OCI-M2 (cell line): ENCODE data around the gene C19orf12.
"Not testable (repeated sequence)": the region's sequence is repeated elsewhere in the genome, so short reads cannot be mapped to it uniquely, and the experiment has no call there.

ENCODE experiments used
- DNase-seq: peaks from one replicate; lab custom pipeline; 2025; ENCODE audit not compliant: unreplicated experiment; lab: John Stamatoyannopoulos, UW

C19orf12 gene

DNA sequence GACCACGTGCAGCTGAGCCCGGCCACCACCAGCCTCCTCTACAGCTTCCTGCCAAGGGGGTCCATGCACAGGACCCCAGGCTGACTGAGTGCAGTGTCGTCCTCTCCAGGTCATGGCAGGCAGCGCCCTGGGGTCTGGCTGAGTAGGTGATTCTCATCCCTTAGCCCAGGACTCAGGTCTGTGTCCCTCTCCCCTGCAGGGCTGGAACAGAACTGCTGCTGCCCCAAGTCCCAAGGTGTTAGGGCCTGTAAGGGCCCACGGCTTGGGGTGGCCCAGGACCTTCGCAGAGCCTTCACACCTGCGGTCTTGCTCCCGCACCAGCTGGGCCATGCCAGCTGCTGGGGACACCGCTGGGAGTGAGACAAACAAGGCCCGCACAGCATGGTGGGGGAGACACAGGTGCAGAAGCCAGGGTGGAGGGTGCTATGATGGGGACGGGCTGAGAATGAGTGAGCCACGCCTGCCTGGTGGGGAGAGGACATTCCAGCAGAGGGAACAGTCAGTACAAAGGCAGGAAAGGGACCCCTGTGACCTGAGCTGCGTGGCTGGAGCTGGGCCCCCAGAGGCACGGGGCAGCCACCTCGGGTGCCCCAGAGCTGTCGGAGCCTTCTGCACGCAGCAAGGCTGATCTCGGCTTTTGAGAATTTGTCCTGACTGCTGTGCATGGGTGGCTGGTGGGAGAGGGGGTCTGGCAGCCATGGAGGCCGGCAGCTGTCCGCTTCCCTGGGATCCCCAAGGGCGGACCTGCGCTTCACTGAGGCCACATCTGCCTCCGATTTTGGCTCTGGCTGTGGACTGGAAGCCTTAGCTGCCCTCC, 37.9 kb downstream of the C19orf12 start:
- DNase-seq, result no peak

DNA sequence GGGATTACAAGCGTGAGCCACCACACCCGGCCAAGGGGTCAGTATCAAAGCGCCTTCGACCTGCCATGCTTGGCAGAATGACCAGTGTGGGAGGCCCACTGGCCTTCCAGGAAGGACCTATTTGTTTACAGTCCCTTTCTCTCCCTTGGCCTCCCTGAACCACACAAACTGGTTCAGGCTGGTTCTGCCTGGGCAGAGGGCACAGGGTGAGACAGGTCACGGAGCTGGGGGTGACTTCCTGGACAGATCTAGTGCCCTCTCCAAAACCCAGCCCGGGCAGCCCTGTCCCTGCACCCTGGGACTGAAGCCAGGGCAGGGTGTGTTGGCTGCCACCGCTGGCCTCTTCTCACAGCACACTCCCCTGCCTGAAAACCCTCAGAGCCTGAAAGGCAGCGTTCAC, 38.5 kb downstream of the C19orf12 start:
- no peak for DNase-seq

DNA sequence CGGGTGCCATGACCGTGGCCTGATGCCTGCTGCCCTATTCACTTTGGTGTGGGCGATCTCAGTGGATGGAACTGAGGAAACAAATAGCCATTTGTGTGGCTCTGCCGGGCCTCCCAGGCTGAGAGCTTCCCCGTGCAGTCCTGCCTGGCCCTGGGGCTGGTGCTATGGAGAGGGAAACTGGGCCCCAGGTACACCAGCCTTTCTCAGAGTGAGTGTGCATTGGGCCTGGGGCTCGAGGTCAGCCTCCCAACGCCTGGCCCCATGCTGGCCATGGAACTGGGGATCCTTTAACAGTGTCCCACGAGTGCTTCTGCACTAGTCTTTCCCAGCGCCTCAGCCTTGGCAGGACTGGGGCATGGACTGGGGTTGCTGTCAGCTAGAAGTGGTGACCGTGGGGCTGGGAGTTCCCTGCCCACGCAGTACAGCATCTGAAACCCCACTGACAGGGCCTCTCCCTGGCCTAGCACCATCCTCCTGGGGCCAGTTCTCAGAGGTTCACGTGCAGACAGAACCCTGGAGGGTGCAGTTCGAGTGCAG, 39.3 kb downstream of the C19orf12 start:
- no peak for DNase-seq

DNA sequence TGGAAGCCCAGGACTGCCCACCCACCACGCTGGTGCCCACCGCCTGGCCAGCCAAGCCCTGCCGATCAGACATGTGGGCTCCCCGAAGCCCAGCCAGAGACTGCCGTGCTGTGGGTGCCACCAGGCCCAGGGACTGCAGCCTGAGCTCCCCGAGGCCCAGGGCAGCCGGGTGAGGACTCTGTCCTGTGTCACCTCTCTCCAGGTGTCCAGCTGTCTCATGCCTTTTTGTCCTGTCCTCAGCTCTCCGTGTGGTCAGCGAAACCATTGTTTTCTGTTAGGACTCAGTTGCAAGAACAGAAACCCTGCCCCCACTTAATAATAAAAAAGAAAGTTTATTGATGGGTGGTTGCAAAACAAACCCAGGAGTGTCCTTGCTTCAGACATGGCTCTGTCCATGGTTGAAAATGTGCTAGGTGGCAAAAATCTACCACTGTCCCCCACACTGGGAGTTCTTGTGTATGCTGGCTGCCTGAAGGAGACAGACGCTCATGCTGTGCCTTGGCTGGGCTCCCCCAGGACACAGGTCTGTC, 39.9 kb downstream of the C19orf12 start:
- no peak for DNase-seq

DNA sequence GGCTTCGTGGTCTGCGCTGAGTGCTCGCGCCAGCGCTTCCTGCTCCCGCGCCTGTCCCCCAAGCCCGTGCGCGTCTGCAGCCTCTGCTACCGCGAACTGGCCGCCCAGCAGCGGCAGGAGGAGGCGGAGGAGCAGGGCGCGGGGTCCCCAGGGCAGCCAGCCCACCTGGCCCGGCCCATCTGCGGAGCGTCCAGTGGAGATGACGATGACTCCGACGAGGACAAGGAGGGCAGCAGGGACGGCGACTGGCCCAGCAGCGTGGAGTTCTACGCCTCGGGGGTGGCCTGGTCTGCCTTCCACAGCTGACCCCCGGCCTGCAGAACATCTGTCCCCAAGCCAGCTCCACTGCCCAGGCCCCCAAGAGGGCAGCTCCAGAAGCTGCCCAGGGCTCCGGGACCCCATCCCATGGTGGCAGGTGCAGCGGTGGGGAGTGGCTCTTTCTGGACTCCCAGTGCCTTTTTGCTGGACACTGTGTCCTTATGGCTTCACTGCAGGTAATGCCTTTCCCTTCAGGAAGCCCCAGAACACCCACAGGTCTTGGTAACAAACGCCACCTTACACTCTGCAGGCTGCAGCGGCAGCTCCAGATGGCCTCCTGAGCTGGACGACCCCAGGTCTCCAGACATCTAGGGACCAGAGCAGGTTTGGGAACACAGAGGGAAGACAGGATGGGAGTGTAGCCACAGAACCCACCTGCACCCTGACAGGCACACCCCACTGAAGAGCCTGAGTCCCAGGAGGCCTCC, 40.5 kb downstream of the C19orf12 start:
- DNase-seq, result no peak

DNA sequence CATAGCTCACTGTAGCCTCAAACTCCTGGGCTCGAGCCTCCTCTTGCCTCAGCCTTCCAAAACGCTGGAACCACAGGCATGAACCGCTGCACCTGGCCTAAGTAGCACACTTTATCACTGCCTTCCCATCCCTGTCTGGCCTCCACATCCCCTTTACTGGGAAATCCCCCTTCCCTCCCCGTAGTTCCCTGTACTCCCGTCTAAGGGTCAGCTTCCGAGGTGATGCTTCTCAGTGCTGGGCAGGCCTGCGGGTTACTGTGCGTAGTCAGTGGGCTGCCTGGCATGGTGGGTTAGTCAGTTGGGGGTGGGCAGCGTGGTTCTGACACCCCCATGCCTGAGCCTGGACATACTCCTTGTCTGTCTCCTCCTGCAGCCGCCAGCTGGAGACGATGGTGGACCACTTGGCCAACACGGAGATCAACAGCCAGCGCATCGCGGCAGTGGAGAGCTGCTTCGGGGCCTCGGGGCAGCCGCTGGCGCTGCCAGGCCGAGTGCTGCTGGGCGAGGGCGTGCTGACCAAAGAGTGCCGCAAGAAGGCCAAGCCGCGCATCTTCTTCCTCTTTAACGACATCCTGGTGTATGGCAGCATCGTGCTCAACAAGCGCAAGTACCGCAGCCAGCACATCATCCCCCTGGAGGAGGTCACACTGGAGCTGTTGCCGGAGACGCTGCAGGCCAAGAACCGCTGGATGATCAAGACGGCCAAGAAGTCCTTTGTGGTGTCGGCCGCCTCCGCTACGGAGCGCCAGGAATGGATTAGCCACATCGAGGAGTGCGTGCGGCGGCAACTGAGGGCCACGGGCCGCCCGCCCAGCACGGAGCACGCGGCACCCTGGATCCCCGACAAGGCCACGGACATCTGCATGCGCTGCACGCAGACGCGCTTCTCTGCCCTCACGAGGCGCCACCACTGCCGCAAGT, 41.4 kb downstream of the C19orf12 start:
- DNase-seq, result no peak

DNA sequence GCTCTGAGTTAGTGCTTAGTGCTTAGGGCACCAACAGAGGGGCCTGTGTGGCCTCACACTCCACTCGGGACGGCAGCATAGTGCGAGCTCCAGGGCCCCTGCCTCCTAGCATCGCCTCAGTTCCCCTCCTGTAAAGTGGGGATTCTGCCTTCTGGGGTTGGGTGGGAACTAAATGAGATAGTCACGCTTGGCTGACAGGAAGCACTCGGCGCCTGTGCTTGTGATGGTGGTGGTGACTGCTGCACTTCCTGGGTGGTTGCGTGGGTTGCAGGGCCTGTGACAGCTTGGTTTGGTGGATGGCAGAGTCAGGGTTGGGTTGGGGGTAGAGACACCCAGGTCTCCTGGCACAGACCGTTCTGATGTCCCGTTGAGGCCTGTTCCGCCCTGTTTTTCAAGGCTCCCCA, 42.1 kb downstream of the C19orf12 start:
- no peak for DNase-seq

DNA sequence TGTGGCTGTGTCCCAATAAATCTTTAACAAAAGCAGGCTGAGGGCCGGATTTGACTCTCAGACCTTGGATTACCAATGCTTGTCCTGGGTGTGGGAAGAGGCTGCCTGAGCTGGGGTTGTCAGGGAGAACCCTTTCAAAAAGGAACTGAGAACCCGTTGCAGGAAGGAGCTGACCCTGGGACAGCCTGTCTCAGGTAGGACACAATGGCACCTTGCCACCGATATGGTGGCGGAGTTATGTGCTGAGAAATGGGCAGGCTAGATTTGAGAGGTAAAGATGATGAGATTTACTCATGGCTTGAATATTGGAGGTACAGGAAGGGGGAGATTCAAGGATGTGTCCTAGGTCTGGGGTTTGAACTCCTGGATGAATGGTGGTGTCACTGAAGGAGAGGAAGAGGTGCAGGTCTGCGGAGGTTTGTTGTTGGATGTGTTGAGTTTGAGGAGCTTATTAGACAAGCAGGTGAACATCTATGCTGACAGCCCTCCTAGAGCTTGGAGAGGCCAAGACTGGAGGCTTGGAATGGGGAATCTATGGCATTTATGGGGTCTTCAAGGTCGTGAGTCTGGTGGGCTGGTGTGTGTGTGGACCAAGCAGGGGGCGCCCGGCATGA, 42.6 kb downstream of the C19orf12 start:
- no peak for DNase-seq

DNA sequence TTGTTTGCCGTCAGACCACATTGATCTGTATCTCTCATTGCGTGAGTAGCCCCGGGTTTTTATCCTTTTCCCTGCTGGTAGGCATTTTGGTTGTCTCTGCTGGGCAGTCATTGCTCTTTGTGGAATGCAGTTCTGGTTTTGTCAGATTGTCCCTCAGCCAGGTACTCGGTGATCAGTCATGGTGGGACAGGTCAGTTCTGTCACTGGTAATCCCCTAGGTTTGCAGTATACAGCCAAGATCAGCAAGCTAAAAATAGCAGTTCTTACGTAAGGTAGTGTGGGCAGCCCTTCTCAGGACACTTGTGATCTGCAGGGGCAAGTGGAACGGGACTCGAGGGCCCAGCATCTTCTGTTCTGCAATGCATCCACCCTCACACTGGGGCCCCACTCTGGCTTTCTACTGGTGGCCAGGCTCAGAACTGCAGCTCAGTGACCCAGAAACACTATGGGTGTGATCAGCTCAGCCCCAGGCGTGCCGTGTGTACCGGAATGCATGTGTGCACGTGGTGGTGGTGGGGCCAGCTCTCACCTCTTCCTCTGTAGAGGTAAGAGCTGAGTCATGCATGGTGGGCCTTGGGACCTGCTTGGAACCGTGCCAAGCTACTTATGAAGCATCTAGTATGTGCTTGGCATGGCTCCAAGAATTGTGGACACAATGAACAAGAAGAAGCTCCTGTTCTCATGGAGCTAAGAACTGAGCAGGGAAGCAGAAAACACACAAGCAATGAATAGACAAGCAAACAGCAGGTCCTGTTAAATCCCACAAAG, 43.5 kb downstream of the C19orf12 start:
- no peak for DNase-seq

DNA sequence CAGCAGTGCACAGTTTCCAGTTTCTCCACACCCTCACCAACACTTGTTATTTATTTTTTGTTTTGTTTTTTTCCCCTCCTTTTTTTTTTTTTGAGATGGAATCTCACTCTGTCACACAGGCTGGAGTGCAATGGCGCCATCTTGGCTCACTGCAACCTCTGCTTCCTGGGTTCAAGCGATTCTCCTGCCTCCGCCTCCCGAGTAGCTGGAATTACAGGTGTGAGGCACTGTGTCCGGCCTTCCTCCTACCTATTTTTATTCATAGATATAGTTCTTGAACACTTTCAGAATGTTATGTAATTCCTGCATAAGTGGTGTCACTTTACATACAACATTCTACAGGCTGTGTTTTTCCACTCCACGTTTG, 44.1 kb downstream of the C19orf12 start:
- DNase-seq, result not testable (repeated sequence)

DNA sequence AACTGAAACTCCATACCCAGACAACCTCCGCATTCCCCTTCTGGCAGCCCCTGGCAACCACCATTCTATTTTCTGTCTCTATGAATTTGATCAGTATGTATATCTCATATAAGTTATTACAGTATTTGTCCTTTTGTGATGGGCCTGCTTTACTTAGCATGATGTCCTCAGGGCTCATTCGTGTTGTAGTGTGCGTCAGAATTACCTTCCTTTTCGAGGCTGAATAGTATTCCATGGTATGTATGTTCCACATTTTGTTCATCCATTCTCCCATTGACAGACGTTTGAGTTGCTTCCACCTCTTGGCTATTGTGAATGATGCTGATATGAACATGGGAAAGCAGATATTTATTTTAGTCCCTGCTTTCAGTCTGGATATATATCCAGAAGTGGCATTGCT, 44.8 kb downstream of the C19orf12 start:
- no peak for DNase-seq

DNA sequence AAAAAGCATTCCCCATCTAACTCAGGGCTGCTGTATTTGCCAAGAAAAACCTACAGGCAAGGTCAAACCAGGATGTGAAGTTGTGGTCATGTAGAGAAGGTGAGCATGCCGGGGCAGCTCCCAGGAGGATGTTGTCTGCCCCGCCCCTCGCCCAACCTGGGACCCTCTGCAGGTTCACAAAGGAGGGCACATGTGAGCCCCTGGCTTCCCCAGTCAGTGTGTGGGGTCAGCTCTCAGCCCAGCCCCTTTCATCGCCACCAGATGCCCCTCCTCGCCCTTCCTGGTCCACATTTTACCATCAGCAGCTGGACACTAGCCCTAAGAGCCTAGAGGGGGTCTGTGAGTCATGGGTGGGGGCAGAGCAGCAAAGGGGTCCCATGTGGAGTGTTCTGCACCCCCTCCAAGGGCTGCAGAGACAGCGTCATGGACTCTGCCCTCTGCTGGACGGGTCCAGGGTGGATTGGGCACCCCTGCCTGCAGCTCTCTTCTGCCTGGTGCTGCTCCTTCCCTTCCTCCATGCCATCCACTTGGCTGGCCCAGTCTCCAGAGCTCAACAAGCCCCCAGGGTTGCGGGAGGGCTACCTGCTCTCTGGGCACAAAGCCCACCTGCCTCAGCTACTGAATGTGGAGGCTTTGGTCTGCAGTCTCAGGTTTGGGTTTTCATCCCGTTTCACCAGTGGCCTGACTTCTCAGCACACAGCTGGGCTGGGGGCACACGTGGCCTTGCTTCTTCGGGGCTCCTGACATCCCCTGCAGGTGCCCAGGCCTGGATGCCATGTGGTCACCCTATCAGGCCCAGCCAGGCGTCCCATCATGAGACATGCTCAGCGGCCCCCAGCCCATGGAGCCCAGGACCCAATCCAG, 46.1 kb downstream of the C19orf12 start:
- DNase-seq, result no peak

DNA sequence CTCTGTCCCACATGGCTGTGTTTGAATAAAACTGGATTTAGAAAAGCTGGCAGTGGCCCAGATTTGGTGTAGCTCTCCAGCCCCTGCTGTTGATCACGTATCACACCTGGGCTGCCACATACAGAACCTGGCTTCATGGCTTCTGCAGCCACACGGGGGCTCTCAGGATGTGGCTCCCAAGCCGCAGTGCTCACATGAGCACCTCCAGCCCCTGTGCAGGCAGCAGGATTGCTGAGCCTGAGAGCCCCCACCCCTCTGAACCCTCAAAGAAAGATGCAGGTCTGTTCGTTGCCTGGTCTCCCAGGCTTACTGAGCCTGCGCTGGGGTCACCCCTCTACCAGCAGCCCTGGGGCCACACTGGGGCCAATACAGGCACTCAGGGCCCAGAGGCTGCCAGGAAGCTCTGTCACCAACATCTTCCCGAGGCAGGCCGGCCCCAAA, 47.1 kb downstream of the C19orf12 start:
- no peak for DNase-seq

DNA sequence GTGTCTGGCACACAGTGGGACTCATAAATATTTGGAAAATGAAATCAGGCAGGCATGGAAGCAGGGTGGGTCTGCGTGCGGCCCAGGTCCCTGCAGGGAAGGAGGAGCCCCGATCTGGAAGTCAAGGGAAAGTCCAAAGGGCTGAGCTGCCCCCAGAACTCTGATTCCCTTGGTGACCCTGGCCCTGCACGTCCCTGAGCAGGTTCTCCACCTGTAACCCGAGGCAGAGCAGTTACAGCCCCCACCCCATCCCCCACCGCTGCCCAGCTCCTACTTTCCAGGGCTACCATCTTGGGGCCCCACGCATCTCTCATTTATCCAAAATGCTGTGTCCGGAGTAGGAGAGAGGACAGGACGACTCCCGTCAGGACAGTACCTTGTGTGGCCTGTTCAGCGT, 47.7 kb downstream of the C19orf12 start:
- DNase-seq, result no peak

DNA sequence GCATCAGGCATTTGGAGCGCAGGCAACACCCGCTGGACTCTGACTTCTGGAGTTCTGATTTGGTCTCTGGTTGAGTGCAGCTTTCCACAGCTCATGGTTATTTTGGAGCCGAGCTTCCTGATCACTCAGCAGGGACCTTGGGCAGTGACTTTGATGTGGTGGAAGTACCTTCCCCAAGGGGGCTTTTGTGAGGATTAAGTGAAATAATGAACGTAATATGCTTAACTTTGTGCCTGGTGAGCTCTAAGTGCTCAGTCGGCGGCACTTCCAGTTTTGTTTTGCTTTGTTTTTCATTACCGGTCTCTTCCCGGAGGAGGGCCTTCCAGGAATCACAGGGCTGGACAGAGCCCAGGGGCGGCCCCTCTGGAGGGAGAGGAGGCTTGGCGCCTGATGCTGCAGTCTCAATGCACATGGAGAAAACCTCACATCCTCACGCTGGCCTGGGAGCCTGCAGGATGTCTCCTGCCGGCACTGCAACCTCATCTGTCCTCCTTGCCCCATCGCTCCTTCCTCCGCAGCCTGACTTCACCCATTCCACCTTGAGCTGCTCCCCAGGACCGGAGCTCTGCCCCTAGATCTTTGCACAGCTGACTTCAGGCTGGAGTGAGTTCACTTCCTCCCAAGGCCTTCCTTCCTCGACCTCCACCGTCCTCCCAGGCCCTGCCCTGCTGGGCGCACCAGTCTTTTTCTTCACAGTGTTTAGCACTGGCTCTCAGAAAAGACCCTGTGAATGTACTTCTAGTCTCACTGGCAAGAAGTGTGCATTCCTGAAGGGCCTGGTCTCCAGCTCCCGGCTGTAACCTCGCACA, 48.3 kb downstream of the C19orf12 start:
- no peak for DNase-seq

DNA sequence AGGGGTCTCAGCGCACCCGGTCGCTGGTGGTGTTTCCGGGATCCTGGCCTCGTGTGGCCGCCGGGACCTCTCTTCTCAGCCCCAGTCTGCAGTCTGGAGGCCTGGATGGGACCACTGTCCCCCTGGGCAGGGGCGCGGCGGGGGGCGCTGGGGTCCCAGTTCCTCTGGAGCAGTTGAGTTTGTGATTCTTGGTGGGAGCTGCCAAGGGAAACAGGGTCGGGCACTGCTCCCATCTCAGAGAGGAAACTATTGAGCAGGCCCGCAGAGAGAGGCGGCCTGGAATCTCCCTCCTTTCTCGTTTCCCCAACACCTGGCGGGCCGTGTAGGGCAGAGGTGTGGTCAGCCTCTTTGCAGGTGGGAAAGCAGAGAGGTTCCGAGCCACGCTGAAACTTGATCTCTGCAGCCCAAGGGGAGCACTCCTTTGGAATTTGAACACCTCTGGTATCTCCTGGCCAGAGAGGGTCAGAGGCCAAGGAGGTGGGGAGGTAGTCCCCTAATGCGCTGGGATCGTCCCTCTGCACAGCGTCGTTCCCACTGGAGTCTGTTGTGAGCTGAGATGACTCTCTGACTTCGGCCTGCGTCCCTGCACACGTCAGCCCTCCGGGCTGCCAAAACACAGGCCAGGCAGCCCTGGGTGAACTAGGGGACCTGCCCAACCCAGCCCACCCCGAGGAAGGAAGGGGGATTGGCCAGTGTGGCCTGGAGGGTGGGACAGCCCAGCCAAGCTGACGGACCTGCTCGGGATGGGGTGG, 49.1 kb downstream of the C19orf12 start:
- no peak for DNase-seq

DNA sequence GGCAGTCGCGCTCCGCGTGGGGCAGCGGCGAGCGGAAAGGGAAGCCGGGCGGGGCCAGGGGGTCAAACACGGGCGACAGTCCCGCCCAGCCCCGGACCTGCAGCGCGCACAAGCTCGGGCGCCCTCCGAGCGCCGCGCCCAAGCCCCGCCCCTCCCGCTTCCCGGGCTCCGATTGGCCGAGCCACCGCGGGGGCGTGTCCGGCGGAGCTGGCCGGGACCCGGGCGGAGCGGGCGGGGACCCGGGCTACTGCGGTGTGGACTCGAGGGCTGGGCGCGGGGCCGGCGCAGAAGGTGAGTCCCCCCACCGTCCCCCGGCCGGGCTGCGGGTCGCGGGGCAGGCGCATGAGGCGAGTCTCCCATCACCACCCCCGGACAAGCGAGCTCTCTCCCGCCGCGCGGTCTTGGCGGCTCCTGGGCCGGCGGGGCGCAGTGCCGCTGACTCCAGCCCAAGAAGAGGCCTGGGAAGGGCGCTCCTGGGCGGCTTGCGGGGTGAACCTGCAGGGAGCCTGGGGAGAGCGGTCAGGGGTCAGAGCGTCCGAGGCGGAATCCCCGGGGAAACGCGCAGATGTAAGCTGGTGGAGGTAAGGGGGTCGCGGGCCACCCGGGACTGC, 49.7 kb downstream of the C19orf12 start, which contains the start of gene PLEKHF1:
TSS of gene PLEKHF1 (plus strand) at position 247 of the 611 bp plus-strand sequence. CDS start 8,379 bp downstream, outside the sequence.
- peak; percentile 98 for DNase-seq
